Activated T-cell treated with anti-CD3 and anti-CD28 coated beads for 24 hours (primary cell): Measurements from ENCODE around the gene CFAP20DC.
"Not testable (repeated sequence)": the region's sequence is repeated elsewhere in the genome, so short reads cannot be mapped to it uniquely, and the experiment has no call there.

Source experiments
- DNase-seq: peaks from one replicate; pipeline ENCODE4 v3.0.0-alpha.2; 2020; ENCODE audit warnings: low read depth

Gene CFAP20DC

DNA sequence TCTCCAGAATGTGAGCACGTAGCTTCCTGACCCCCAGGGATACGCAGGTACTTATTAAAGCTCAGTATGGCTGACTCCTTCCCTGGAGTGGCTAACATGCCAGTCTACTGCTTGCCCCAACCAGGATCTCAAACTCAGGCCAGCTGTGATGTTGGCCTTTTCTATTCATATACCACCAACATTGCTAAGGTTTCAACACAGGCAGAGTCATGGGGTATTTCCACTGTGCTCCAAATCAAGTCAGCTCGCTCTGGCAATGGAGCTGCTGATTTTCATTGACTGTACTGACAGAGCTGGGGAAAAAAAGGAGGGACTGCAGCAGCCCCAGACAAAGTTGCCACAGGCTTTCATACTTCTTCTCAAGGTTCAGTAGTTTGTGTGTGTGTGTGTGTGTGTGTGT lies 87.0 kb downstream of the CFAP20DC start:
- no peak for DNase-seq

DNA sequence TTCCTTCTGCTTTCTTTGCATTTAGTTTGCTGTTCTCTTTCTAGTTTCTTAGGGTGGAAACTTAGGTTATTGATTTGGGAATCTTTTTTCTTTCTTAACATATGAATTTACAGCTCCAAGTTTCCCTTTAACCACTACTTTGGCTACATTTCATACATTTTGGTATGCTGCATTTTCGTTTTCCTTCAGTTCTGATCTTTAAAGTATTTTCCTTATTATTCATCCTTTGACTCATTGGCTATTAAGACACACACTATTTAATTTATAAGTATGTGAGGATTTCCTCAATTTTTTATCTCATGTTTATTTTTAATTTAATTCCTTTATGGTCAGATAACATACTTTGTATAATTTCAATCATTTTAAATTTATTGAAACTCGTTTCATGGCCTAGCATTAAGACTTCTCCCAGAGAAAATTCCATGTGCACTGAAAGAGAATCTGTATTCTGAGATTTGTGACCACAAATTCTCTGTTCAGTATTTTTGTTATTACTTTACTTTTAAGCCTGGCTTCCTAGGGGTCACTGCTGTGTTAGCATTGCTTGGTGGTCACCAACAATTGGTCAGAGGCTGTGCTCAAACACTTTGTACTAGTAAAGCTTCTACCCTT lies 87.7 kb downstream of the CFAP20DC start:
- no peak for DNase-seq

DNA sequence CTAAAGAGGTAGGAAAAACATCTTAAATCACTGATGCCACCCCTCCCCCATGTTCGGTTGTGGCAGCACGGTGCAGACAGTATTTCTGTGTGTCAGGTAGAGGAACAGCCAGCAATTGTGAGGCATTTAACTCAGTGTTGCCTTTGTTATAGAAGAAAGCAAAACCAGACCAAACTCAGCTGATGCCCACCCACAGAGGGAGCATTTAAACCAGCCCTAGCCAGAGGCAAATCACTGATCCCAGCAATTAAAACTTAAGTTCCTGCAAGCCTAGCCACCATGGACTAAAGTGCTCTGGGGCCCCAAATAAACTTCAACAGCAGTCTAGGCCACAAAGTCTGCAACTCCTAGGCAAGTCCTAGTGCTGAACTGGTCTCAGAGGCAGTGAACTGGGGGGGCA lies 94.5 kb downstream of the CFAP20DC start:
- DNase-seq, result no peak

DNA sequence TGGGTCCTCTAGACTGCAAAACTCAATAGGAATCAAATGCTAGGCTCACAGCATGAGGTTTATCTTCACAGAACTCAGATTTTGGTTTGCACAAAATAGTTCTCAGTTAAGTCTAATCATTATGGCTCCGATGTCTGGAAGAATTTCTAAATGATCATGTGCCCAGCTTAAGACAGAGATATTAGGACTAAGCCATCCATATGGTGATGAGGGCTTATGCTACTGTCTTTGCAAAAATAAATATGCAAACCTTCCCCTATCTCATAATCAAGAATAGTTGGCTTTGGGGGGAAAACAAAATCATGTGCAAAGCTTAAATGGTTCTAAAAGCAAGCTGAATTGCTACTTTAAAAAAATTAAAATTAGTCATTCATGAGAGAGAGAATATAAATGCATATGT lies 96.5 kb downstream of the CFAP20DC start:
- no peak for DNase-seq

DNA sequence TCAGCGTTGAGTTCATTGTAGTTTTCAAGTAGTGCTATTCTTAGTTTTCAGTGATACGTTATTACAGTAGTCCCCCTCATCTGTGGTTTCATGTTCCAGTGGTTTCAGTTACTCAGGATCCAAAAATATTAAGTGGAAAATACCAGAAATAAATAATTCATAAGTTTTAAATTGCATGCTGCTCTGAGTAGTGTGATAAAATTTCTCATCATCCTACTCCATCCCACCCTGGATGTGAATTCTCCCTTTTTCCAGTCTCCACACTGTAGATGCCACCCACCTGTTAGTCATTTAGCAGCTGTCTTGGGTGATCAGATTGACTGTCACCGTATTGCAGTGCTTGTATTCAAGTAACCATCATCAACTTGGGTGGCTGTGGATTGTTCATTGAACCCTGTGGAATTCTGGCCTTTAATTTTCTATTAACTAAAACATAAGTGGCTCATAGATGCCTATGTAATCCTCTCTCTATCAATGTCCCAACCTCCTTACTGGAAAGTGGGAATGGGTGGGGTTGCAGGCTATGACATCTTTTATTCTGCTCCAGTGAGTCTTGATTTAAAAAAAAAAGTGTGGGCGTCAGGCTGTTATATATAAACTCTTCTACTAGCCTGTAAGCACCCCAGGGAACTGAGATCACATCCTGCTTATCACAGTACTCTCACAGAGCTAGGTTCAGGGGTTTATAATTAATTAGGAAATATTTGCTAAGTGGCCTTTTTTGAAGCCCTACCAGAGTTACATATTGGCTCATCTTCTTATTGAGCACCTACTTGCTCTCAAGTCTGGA lies 97.5 kb downstream of the CFAP20DC start:
- DNase-seq, result no peak

DNA sequence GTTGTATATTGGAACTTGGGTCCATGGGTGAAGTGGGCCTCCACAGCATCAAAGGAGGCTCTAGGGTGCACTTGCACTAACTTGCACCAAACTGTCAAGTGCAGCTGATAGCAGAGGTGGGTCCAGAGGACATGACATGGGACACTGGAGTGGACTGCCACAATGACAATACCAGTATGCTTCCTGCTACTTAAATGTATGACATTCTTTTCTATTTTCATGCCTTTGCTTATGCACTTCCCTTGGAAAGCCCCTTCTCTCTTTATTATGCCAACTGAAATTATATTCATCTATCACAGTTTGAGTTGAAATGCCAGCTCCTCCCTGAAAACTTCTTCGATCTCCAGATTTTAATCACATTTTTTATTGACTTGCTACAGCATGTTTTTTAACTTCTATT lies 101.8 kb downstream of the CFAP20DC start:
- no peak for DNase-seq

DNA sequence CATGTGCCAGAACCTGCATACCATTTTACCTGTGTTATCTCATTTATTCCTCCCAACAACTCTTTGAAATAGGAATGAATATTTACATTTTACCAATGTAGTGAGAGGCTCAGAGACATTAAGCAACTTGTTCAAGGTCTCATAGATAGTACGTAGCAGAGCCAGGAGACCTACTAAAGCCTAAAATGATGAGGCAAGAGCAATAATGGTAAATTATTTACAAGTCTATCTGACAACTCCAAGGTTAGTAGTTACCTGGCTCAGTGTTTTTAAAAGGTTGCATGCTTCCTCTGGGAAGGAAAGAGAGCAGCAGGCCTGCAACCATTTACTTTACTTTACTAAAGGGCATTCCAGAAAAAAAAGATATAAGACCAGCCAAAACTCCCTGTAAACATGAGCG lies 103.0 kb downstream of the CFAP20DC start:
- DNase-seq, result no peak

DNA sequence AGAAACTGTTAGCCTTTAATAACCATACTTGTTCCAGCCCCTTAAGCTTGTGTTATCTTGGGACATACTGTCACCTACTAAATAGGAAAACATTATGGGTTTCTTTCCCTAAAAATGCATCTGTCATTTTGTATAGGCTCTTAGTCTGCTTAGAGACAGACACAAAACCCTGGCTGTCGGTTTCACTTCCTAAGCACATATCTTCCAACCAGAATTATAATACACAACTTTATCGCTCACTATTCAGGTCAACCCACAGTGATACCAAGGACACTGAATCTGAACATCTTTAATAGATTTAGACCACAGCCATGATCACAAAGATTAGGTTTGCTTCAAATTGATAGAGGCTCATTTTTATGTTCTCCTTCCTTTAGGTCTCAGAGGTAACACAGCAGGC lies 111.8 kb downstream of the CFAP20DC start:
- no peak for DNase-seq

DNA sequence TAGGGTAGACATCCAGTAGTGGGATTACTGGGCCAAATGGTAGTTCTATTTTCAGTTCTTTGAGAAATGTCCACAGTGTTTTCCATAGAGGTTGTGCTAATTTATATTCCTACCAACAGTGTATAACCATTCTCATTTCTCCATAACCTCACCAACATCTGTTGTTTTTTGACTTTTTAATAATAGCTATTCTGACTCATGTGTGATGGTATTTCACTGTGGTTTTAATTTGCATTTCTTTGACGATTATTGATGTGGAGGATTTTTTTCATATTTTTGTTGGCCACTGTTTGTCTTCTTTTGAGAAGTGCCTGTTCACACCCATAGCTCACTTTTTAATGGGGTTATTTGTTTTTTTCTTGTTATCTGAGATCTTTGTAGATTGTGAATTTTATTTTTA lies 125.2 kb downstream of the CFAP20DC start:
- DNase-seq, result no peak

DNA sequence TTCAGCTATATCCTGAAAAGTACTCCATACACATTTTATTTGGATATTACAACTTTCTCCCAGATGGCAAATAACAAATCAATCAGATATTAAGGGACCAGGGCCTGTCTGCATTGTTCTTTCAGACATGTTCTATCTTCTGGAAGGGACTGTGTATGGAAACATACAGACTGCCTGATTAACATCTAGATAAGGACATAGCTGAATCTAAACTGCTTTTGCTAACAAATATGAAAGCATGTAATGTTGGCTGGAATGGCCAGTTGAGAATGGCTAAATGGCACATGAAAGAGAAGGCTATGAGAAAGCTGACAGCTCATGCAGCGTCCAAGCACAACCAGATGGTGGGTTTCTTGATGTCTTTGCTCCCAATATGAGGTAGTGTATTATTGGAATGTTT lies 149.4 kb downstream of the CFAP20DC start:
- no peak for DNase-seq

DNA sequence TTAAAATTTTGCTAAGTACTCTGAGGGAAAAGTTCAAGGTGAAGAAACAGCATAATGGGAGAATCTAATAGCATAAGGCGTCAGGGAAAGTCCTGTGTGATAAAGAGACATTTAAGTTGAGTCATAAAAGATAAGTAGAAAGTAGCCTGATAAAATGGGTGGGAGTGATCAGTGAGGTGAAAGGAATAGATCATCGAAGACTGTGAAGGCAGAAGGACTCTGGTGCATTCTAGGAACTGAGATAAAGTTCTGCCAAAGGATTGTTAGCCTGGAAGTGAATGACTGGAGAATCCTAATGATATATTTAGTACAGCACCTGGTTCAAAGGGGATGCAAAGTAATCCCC lies 149.9 kb downstream of the CFAP20DC start:
- no peak for DNase-seq

DNA sequence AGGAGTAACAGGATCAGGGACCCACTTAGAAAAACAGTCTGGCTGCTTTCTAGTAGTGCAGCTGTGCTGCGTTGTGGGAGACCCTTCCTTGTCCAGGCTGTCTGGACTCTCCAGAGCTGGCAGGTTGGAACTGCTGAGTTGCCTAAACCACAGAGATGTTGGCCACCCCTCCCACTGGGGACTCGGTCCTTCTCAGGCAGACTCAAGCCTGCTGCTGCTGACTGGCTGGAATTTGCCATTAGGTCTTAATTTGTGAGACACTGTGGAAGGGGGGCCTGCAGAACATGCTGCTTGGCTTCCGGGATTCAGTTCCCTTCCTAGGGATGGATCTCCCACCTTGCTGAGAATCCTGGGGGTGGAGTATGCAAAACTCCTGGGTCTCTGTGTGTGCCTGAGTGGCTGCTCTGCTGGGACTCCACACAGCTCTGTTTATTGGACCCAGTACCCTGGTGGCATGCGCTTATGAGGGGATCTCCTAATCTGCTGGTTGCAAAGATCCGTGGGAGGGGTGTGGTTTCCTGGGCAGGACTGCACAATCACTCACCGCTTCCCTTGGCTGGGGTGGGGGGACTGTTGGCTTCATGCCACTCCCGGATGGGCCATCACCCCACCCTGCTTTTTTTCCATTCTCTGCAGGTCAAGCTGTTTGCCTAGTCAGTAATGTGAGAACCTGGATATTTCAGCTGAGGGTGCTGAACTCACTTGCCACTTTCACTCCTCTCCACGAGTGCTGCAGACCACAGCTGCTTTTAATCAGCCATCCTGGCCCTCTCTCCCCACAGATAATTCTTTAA lies 150.5 kb downstream of the CFAP20DC start:
- peak; percentile 16 for DNase-seq

DNA sequence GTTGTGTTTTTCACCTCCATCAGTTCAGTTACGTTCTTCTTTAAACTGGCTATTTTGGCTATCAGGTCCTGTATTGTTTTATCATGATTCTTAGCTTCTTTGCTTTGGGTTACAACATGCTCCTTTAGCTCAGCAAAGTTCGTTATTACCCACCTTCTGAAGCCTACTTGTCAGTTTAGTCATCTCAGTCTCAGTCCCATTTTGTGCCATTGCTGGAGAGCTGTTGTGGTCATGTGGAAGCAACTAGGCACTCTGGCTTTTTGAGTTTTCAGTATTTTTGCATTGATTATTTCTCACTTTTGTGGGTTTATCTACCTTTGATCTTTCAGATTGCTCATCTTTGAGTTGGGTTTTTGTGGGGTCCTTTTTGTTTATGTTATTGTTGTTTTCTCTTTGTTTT lies 151.3 kb downstream of the CFAP20DC start:
- no peak for DNase-seq

DNA sequence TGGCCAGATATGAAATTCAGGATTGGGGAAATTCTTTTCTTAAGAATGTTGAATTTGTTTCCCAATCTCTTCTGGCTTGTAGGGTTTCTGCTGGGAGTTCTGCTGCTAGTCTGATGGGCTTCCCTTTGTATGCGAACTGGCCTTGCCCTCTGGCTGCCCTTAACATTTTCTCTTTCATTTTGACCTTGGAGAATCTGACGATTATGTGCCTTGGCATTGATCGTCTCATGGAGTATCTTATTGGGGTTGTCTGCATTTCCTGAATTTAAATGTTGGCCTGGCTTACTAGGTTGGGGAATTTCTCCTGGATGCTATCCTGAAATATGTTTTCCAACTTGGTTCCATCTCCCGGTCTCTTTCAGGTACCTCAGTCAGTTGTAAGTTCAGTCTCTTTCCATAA lies 152.2 kb downstream of the CFAP20DC start:
- DNase-seq, result no peak

DNA sequence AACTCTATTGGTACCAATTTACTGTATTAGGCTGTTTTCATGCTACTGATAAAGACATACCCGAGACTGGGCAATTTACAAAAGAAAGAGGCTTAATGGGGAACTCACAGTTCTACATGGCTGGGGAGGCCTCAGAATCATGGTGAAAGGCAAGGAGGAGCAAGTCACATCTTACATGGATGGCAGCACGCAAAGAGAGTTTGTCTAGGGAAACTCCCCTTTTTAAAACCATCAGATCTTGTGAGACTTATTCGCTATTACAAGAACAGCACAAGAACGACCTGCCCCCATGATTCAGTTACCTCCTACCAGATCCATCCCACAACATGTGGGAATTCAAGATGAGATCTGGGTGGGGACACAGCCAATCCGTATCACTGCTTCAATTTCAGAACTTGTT lies 154.1 kb downstream of the CFAP20DC start:
- not testable (repeated sequence) for DNase-seq

DNA sequence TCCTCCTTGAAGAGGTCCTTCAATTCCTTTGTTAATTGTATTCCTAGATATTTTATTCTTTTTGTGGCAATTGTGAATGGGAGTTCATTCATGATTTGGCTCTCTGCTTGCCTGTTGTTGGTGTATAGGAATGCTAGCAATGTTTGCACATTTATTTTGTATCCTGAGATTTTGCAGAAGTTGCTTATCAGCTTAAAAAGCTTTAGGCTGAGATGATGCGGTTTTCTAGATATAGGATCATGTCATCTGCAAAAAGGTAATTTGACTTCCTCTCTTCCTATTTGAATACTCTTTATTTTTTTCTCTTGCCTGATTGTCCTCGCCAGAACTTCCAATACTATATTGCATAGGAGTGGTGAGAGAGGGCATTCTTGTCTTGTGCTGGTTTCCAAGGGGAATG lies 157.3 kb downstream of the CFAP20DC start:
- not testable (repeated sequence) for DNase-seq

DNA sequence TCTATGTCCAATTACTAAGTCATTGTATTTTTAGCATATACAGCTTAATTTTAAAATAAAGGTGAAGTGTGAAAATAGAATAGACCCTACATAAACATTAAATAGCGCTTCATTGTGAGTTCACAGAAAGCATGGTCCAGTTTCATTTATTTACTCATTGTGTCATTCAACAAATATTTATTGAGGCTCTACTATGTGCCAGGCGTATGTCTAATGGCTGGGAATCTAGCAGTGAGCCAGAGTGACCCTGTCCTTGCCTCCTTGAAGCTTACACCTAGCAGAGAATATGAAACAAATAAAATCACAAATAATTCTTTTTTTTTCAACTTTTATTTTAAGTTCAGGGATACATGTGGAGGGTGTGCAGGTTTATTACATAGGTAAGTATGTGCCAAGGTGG lies 161.7 kb downstream of the CFAP20DC start:
- DNase-seq, result no peak

DNA sequence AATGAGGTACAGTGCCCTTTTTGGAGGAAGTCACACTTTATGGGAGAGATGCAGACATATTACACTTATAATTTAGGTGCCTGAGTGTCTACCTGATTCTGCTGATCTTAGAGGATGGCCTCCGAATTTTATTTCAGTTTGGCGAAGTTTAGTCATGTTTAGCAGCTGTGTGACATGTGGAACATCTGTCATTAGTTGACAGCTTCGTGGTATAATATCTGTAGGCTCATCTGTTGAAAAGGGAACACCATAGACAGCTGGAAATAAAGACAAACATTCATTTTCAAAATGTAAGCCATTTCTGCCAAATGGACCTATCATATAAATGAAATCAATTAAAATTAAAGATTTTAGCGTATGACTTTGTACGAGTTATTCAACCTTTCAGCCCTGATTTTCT lies 165.4 kb downstream of the CFAP20DC start:
- DNase-seq, result no peak

DNA sequence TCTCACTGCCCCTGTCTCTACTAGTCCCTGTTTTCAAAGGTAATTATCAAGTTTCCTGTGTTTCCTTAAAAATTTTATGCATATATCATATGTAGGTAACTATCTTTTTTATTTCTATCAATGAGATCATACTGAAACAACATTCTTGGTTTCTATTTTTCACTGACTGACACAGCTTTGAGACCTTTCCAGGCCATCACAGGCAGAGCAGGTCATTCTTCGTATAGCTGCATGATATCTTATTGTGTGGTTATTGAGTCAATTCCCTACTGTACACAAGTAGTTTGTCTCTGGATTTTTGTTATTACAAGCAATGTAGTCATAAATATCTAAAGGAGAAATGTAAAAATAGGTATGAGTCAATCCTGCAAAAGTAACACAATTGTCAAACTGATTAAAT lies 169.6 kb downstream of the CFAP20DC start:
- no peak for DNase-seq

DNA sequence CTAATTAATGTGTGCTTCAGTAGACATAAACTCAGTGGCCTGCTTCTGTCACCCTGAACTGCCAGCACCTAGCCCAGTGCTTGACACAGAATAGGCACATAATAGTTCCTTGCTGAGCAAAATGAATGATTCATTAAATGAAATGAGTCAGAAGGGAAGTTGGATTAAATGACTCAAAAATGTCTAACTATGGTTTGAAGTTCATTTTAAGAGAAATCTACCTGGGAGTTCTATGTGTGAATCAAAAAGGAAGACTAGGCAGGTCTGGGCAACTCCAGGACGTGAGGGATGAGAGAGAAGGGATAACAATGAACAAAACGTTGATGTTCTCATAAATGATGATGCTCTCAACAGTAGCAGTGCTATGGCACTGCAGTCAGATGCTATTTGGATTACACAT lies 175.0 kb downstream of the CFAP20DC start:
- DNase-seq, result no peak

DNA sequence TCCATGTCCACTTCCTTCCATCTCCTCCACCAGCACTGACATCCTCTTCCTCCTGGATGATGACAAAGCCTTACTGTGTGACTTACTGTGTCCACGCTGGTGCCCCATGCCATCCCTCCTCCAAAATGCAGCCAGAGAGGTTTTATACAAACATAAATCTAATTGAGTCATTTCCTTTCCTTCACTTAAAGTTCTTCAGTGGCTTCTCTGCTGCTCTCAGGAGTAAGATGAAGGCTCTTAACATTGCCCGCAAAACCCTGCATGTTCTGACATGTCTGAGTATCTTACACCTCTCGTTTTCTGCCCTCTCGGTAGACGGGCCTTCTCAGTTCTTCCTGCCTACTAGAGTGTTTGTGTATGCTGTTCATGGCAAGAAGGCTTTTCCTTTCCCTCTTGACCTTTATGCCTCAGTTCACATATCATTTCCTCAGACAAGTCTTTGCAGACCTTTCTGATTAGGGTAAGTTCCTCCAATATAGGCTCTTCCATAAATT lies 175.5 kb downstream of the CFAP20DC start:
- no peak for DNase-seq

DNA sequence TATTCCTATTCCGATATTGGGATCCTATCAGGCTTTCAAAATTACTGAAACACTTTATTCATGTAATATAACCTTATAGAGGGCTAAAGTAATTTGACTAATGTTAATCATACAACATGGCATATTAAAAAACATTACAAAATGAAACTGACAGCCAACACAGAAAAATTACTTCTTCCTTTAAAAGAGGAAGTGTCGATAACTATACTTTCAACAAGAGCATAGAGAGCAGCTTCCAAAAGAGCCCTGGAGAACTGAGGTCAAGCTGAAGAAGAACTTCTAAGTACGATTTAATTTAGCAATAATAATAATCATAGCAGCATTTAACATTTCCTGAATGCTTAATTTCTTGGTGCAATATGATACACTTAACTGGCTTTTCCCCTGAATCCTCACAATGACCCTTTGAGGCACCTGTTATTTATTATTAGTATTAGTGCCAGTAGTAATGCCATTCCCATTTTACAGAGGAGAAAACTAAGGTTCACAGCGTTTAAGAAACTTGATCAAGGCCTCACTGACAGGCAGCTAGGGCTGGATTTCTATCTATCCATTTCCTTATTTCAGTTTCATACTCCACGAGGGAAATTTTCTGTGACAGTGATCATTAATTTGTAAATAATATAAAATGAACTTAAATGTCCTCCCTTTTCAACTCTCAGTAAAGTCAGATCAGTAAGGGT lies 181.6 kb downstream of the CFAP20DC start:
- DNase-seq, result no peak

DNA sequence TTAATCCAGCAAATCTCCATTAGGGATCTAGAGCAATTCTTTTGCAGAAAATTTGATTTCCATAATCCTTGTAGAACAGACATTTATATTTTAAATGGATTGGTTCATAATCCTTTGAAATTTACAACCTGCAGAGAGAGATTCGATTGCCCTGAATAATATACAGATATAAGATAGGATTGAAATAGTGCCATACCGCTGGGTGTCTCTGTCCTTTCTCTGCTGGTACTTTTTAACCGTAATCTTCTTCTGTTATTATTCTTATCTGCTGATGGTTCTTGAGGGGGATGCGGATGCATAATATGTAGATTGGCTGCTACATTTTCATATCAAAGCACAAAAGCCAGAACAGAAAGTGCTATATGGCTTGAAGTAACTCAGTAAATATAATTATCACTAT lies 182.2 kb downstream of the CFAP20DC start:
- no peak for DNase-seq
